Stimulated activated CD4-positive, alpha-beta T cell treated with anti-CD3 and anti-CD28 coated beads, TNF-alpha, amount 100 ng/mL, for 1 hour (primary cell): ENCODE data around the gene CTBP2.

Source experiments
- DNase-seq, 3 donors: peaks; one replicate each; pipeline ENCODE4 v3.0.0-alpha.2; 2020; ENCODE audit warnings: low read depth in 3 of 3, low spot score in 1 of 3

Gene CTBP2

GRCh38 chr10:124987788-124988187 is 172.6 kb downstream of the CTBP2 start:
- DNase-seq: no peak

- DNase-seq: no peak
Observed at GRCh38 chr10:124985162-124985561, 175.2 kb downstream of the CTBP2 start.

DNA sequence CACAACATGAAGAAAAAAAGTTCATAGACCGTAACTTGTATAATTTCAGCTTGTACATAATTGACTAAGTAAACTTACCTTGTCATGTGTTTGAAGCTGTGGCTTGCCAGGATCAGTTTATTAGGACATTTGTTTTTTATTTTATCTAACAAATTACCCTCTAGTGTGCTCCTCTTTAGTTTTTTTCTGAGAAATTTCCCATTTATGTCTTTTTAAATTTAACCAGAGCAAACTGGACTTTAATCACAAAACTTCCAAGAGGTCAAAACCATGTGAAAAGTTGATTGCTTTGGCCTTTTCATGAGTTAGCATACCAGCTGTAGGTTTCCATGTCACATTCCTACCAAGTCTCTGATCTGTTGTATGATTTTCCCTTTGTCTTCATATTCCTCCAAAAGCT is 176.0 kb downstream of the CTBP2 start:
- DNase-seq: no peak

GRCh38 chr10:124983321-124983720 is 177.0 kb downstream of the CTBP2 start:
- DNase-seq: no peak

DNA sequence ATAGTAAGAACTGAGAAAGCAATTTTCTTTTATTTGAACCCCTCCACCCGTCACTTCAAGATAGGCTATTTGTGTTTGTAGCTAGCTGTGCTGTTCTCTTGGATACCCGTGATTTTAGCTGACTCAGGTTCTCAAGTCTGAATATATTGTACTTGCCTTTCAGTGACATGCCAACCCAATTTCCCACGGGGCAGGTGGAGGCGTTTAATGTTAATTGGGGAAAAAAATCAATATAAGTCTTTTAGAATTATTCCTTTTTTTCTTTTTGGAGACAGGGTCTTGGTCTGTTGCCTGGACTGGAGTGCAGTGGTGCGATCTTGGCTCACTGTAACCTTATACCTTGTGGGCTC is 182.0 kb downstream of the CTBP2 start:
- DNase-seq: no peak

DNA sequence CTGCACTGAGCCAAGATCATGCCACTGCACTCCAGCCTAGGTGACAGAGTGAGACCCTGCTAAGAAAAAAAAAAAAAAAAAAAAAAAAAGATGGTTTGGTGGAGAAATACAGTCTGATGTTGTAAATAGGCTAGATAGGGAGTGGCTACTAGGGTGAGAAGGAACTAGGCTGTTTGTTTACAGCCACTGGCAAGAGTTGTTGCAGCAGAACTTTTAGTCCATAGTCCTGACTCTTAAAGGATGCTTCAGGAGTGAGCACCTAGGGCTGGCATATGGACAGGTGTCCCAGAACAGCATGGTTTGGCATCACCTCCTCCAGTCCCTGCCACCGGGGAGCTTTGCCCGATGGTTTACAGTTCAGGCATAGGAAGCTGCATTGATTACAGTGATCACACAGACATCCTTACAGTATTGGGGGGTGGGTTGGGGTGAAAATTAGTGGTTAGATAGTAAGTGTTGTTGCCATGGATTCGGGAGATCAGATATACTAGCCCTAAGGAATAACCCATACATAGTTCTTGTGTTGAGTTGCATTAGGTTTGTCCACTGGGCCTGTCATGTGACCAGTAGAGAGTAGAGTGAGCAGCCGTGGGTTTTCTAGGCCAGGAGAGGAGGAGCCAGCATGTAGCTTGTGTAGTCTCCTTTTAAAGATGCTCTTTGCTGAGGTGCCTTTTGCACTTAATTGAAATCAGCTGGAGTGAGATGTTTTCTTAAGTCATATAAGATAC is 182.6 kb downstream of the CTBP2 start:
- DNase-seq: no peak

GRCh38 chr10:124977161-124977560 is 183.2 kb downstream of the CTBP2 start:
- no peak for DNase-seq

DNA sequence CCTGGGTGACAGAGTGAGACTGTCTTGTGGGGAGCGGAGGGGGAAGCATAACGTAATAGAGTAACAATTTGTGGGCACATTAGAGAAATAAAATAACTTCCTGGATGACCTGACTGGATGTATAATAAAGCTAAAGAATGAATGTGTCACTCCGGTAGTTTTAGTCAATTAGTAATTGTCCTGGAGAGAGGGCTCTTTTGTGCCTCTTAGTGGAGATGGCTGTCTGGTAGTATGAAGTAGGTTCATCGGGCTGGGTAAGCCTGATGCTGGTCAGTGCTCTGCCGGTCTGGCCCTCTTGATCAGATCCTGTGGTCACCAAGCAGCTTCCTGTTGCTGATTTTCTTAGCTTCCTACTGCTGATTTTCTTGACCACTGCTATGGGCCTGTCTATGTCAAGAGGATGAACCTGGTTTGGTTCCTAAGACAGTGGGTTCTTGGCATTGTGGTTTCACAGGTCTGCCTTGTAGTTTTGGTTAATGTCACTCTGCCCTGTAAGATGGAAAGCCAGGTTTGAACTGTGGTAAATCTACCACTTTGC is 184.3 kb downstream of the CTBP2 start:
- no peak for DNase-seq

GRCh38 chr10:124974131-124974530 is 186.2 kb downstream of the CTBP2 start:
- DNase-seq: no peak

DNA sequence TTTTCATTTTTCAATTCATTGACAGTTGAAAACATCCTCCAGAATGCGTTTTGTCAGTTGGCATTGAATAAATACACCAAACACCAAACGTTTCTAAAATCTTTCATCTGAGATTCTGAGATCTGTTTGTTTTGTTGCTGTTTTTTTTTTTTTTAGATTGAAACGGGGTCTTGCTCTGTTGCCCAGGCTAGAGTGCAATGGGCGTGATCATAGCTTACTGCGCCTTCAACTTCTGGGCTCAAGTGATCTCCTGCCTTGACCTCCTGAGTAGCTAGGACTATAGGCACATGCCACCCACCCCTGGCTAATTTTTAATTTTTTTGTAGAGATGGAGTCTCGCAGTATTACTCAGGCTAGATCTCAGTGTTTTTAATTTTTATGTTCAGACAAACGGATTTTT is 187.7 kb downstream of the CTBP2 start:
- DNase-seq: no peak

GRCh38 chr10:124971276-124971675 is 189.1 kb downstream of the CTBP2 start:
- no peak for DNase-seq

DNA sequence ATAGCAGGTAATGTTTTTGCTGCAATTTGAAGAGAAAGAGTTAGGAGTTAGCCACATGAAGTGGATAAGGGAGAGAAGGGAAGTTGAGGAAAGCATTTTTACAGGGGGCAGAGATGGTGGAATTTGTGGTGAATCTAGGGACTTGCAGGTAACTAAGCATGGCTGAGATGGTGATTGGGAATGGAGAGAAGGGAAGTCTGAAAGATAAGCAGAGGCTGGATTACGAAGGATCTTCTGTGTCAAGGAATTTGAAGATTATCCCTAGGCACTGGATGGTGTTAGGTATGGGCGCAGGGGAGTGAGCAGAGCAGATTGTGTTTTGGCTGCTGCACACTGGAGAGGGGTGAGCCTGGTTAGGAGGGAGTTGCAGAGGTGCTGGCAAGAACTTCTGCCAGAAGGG is 193.1 kb downstream of the CTBP2 start:
- DNase-seq: no peak

GRCh38 chr10:124966008-124966407 is 194.4 kb downstream of the CTBP2 start:
- DNase-seq: no peak

DNA sequence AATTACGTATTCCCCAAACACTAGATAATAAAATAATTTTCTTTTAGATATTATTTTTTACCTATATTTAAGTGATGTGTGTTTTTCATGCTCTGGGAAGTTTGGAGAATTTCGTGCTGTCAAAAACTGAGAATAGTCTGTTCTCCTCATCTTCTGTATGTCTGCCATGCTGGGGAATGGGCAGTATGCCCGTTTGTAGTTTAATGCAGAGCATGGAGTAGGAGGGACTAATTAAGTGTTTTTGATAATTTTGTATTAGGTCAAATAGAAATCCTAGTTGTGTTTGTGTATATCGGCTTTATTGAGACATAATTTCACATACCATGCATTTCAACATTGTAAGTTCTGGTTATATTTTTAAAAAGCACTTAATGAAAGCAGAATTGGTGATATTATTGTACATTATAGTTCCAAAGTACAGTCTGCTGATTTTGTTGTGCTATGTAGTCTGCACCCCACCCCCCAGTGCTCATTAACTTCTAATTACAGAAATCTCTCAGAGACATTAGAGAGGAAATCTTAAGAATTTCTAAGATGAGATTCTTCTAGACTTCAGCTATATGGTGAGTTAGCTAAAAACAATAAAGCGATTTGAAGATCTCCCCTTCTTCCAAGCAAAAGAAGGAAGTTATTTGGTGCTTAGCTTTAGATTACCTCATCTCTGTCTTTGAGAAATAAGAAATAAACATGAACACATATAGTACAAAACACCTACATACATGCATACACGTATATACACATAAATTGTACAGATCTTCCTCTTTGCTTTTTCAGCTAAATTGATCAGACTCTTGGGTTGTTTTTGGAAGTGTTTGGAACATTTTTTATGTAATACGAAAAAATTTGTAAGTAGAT is 196.3 kb downstream of the CTBP2 start:
- DNase-seq: no peak

DNA sequence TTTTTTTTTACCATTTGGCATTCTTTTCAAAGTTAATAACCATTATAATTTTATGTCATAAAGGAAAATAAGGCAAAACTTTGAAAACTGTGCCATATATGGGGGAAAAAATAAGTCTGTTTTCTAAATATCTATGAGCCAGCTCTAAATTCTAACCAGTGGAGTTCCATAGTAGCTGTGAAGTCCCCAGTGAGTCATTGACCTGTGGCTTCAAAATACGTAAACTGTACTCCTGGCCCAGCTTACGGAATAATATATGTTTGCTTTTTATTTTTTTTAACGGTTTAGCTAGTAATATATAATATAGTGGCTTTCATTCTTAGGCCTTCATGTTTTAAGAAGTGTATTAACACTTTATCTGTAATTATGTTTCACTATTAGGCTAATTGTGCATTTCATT is 197.9 kb downstream of the CTBP2 start:
- no peak for DNase-seq

DNA sequence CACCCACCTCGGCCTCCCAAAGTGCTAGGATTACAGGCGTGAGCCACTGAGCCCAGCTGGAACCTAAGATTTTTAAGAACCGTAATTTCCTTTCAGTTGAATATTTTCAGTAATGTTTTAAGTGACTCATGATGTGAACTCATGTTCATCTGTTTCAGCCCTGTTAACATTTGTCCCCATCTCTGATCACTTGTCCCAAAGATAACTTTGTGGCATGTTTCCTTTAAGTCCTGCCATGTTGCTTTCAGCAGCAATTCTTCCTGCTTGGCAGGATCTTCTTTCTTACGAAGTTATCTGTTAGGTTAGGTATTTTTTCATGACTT is 199.2 kb downstream of the CTBP2 start:
- DNase-seq: no peak

- no peak for DNase-seq
Observed at GRCh38 chr10:124959564-124959963, 200.8 kb downstream of the CTBP2 start.

GRCh38 chr10:124957404-124957947 is 202.9 kb downstream of the CTBP2 start:
- DNase-seq: no peak

DNA sequence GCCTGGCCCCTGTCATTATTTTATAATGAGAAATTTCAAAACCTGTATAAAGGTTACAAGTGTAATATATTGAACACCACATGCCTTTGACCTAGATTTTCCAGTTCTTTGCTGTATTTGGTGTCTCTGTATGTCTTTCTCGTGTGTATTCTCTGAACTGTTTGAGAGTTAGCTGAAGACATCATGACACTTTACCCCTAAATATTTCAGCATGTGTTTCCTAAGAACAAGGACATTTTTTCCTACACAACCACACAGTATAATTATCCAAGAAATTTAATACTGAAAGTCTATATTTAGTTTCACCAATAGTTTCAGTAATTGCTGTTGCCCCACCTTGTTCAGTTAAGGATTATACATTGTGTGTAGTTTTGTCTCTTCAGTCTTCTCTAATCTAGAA is 203.6 kb downstream of the CTBP2 start:
- no peak for DNase-seq

GRCh38 chr10:124955868-124956267 is 204.5 kb downstream of the CTBP2 start:
- no peak for DNase-seq

GRCh38 chr10:124955243-124955642 is 205.1 kb downstream of the CTBP2 start:
- no peak for DNase-seq

DNA sequence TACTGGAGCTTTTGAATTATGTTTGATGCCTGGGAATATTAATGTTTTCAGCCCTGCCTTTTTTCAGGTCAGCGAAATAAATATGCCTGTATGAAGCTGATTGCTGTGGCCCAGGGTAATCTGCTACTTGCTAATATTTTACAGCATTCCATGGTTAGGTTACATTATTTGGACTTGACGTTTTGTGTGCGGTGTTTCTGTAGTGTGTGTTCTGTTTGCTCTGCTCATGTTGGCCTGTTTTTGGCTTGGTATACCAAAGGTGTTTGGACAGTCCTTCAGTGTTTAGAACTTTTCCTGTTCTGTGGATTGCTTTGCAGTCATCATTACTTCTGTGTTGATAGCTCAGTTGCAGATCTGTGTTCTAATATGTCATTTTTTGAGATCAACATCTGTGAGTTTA is 206.9 kb downstream of the CTBP2 start:
- no peak for DNase-seq
